Spleen (tissue), 13 donors: ENCODE data around the gene CLIC2. TPM values are rescaled to one million over a fixed set of nuclear protein-coding genes. Genes with fewer than 3 reads are reported as not detected.
"Not testable (repeated sequence)": the region's sequence is repeated elsewhere in the genome, so short reads cannot be mapped to it uniquely, and the experiment has no call there.

Source experiments
- DNase-seq: peaks from one replicate; pipeline ENCODE4 v3.0.0-alpha.2; 2020
- H3K27ac ChIP-seq, 8 donors: fragments of 200-600 bp; sonication (generic) in 7 of 8; 1 replicate in 4 of 8; 2 replicates in 4 of 8; pipeline versions ENCODE4 v1.5.0 to v1.8.0; 2016 to 2021; ENCODE audit warnings: inconsistent platforms in 4 of 8, mild to moderate bottlenecking in 4 of 8, moderate library complexity in 1 of 8
- H3K27me3 ChIP-seq, 7 donors: fragments of 200-600 bp; sonication (generic) in 6 of 7; replicated peaks in 1 of 7; 1 replicate in 4 of 7; 2 replicates in 3 of 7; pipeline versions ENCODE4 v1.5.0 to v1.8.0; 2016 to 2021; ENCODE audit warnings: inconsistent platforms in 3 of 7, mild to moderate bottlenecking in 1 of 7
- H3K36me3 ChIP-seq, 6 donors: fragments of 200-600 bp; sonication (generic) in 5 of 6; 1 replicate in 4 of 6; 2 replicates in 2 of 6; pipeline versions ENCODE4 v1.5.0 to v1.8.0; 2016 to 2021; ENCODE audit warnings: inconsistent platforms in 2 of 6
- H3K4me1 ChIP-seq, 6 donors: fragments of 200-600 bp; sonication (generic) in 5 of 6; 1 replicate in 3 of 6; 2 replicates in 3 of 6; pipeline versions ENCODE4 v1.5.0 to v1.8.0; 2016 to 2021; ENCODE audit warnings: inconsistent platforms in 3 of 6
- H3K4me3 ChIP-seq, 8 donors: fragments of 200-600 bp; sonication (generic) in 7 of 8; 1 replicate in 4 of 8; 2 replicates in 4 of 8; pipeline versions ENCODE4 v1.5.0 to v1.8.0; 2016 to 2021; ENCODE audit warnings: inconsistent platforms in 4 of 8, mild to moderate bottlenecking in 4 of 8, moderate library complexity in 2 of 8
- H3K9me3 ChIP-seq, 8 donors: fragments of 200-600 bp; sonication (generic) in 7 of 8; 1 replicate in 4 of 8; 2 replicates in 4 of 8; pipeline versions ENCODE4 v1.5.0 to v1.8.0; 2016 to 2021; ENCODE audit warnings: inconsistent platforms in 4 of 8
- POLR2A ChIP-seq, 3 donors: fragments of 450-650 bp; IDR thresholded peaks; one replicate each; pipeline ENCODE4 v1.5.1; 2017; ENCODE audit warnings: antibody characterized with exemption in 3 of 3, mild to moderate bottlenecking in 1 of 3
- POLR2AphosphoS5 ChIP-seq, 3 donors: sonication (generic); formaldehyde crosslinking; IDR thresholded peaks; one replicate each; pipeline ENCODE4 v1.5.1; 2017; ENCODE audit warnings: antibody characterized with exemption in 3 of 3
- WGBS, 5 donors: extraction: QIAGEN DNeasy Blood & Tissue Kit in 3 of 5; methylation state at CpG; one replicate each; pipeline versions ENCODE4 v1.1.5 to v1.1.7; 2013 to 2018; 5-methylcytosine and 5-hydroxymethylcytosine counted together
- intact Hi-C: fragments of 100-400 bp; cut with DNase I; formaldehyde crosslinking; loops from one replicate; pipeline ENCODE4 v1.15.0; 2023; ENCODE audit warnings: low total_unique reads
- long read RNA-seq, 2 donors: transcript quantifications; one replicate each; lab custom pipeline, GENCODE V29; 2026
- polyA plus RNA-seq, 3 donors: library from polyadenylated mRNA; stranded (reverse); fragments of 200-250 nt; gene quantifications; one replicate each; pipeline ENCODE4 v1.2.1, GENCODE V29; 2013
- total RNA-seq, 7 donors: library from RNA; depleted of rRNA in 3 of 7; stranded (reverse); fragments of >200 nt in 3 of 7; fragmentation: NEBNext Ultra II Directional in 4 of 7; extraction: Animal tissue kit (Norgen Biotek cat#: 25700) in 4 of 7; gene quantifications; one replicate each; pipeline versions ENCODE4 v1.1.0 to v1.2.1, GENCODE V29; 2016 to 2021
- donor health status: healthy with polysubstance abuse.
- donor health status: DM: no; HTN: no; CAD: no; lungs with moderate emphysema.
- donor health status: DM: no; HTN: no; CAD: no.
- donor health status: Bipolar disorder and iron deficiency.
- donor health status: healthy.
- donor health status: DM: no; HTN: no; CAD: no.
- donor health status: DM: yes; HTN: yes; CAD: no.

Gene CLIC2
- total RNA-seq, result 100 to 1,000 TPM in 1 of 7 donors, 10 to 100 TPM in 6; 50.6 to 106 (median 76.6) TPM
- polyA plus RNA-seq, result 10 to 100 TPM; 18.3 to 32.6 (median 29.3) TPM
- long read RNA-seq, donor 1, transcript CLIC2-202 (6 exons, 2,655 nt), result major isoform, 15 of 15 reads
- long read RNA-seq, donor 1, partial matches to known transcripts, result 0 of 15 reads
- long read RNA-seq, donor 1, other reads (novel, unspliced or antisense), result 0 of 15 reads
- long read RNA-seq, donor 2, transcript CLIC2-202 (6 exons, 2,655 nt), result major isoform, 9 of 9 reads
- long read RNA-seq, donor 2, partial matches to known transcripts, result 0 of 9 reads
- long read RNA-seq, donor 2, other reads (novel, unspliced or antisense), result 0 of 9 reads

GRCh38 chrX:155334486-155335336 lies at the start of gene CLIC2:
CLIC2 (minus strand) TSS chrX:155334614; CDS start chrX:155334427, 187 bp downstream.
- Histone ChIP-seq H3K27me3 (no peaks in the 10 kb centered on the region), H3K4me1 (no peaks in the 10 kb centered on the region), H3K4me3 (peak within 1 kb of the TSS; percentile 8 to 61 (median 26)), H3K36me3 (no peaks in the 10 kb centered on the region), H3K9me3 (no peaks in the 10 kb centered on the region), H3K27ac (peak within 1 kb of the TSS in 7 of 8 donors; percentile 69 to 85 (median 74))
- intact Hi-C loops, result no loop called here
- no peak for DNase-seq
- TF ChIP-seq POLR2A (IDR thresholded peaks at IDR 0.05) (no peak), POLR2AphosphoS5 (IDR thresholded peaks at IDR 0.05) (peak in 1 of 3 donors; percentile 65)
- WGBS, 5 donors, result 13 to 35% (median 16%) methylated on average over 5 of the region's 5 CpGs

DNA sequence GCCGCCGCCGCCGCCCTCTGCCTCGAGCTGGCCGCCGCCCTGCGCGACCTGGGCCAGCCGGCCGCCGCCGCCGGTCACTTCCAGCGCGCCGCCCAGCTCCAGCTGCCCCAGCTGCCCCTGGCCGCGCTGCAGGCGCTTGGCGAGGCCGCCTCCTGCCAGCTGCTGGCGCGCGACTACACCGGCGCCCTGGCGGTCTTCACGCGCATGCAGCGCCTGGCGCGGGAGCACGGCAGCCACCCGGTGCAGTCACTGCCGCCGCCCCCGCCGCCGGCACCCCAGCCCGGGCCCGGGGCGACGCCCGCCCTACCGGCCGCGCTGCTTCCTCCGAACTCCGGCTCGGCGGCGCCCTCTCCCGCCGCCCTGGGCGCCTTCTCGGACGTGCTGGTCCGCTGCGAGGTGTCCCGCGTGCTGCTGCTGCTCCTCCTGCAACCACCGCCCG lies 48.1 kb upstream of the CLIC2 start:
- DNase-seq, H3K27me3 ChIP-seq, H3K36me3 ChIP-seq, intact Hi-C loops, H3K9me3 ChIP-seq, H3K4me3 ChIP-seq, H3K4me1 ChIP-seq, H3K27ac ChIP-seq: not testable (repeated sequence)
- WGBS, 5 donors, result no CpG with 5 or more reads among the region's 64 CpGs

DNA sequence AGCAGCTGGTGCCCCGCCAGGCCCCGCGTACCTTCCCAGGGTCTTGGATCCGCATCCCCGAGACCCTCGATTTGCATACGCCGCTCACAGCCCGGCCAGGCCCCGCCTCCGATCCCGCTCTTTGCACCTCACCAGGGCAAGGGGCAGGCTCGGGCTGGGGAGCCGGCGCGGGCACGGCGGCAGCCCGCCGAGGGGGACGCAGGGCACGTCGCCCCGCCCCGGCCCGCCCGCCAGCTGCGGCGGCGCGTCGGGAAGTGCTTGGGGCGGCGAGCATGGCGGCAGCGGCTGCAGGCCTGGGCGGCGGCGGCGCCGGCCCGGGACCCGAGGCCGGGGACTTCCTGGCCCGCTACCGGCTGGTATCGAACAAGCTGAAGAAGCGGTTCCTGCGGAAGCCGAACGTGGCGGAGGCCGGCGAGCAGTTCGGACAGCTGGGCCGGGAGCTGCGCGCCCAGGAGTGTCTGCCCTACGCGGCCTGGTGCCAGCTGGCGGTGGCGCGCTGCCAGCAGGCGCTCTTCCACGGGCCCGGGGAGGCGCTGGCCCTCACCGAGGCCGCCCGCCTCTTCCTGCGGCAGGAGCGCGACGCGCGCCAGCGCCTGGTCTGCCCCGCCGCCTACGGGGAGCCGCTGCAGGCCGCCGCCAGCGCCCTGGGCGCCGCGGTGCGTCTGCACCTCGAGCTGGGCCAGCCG lies 47.6 kb upstream of the CLIC2 start, which contains the start of gene F8A2:
Gene F8A2, plus strand, starts transcription at position 253 of the 686 bp plus-strand sequence. Its CDS starts 20 bp downstream, at position 273.
- H3K9me3 ChIP-seq, DNase-seq, intact Hi-C loops, H3K27me3 ChIP-seq, H3K4me3 ChIP-seq, H3K36me3 ChIP-seq, H3K4me1 ChIP-seq, H3K27ac ChIP-seq: not testable (repeated sequence)
- WGBS, 5 donors, result no CpG with 5 or more reads among the region's 90 CpGs

GRCh38 chrX:155379802-155380201 lies 45.4 kb upstream of the CLIC2 start:
- H3K36me3 ChIP-seq, intact Hi-C loops, H3K4me3 ChIP-seq, DNase-seq, H3K4me1 ChIP-seq, H3K9me3 ChIP-seq, H3K27ac ChIP-seq, H3K27me3 ChIP-seq: not testable (repeated sequence)
- WGBS, 5 donors, result no CpG with 5 or more reads among the region's 7 CpGs

GRCh38 chrX:155373777-155374458 lies 39.5 kb upstream of the CLIC2 start:
- H3K4me1 ChIP-seq, H3K9me3 ChIP-seq, H3K4me3 ChIP-seq, H3K27ac ChIP-seq, H3K36me3 ChIP-seq, intact Hi-C loops, H3K27me3 ChIP-seq, DNase-seq: not testable (repeated sequence)
- WGBS, 5 donors, result no CpG with 5 or more reads among the region's 9 CpGs

DNA sequence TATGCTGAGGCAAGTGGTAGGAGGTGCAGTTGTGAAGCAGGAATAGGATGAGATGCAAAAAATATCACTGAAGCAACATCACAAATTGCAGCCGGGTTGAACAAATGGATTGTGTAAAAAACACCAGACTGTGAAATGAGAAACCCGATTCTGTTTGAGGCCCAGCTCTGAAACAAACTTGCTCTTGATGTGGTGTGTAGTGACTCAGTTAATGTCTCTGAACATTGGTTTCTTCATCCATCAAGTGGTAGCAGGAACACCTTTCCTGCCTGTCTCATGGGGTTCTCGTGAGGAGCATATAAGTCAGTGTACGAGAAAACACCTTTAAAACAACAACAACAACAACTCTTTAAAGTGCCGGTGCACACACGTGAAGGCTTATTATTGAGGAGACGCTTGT lies 29.3 kb upstream of the CLIC2 start:
- intact Hi-C loops, H3K36me3 ChIP-seq: not testable (repeated sequence)

GRCh38 chrX:155349448-155349847 lies 15.0 kb upstream of the CLIC2 start:
- H3K27ac ChIP-seq, DNase-seq, H3K36me3 ChIP-seq, H3K27me3 ChIP-seq, H3K4me3 ChIP-seq, H3K4me1 ChIP-seq, intact Hi-C loops, H3K9me3 ChIP-seq: not testable (repeated sequence)
- WGBS, 5 donors, result no CpG with 5 or more reads among the region's 4 CpGs

More for the DNA sequence above, 29.3 kb upstream of the CLIC2 start:
- not testable (repeated sequence) for DNase-seq, H3K9me3 ChIP-seq, H3K27ac ChIP-seq, H3K4me1 ChIP-seq, H3K27me3 ChIP-seq, H3K4me3 ChIP-seq
- WGBS, 5 donors, result no CpG with 5 or more reads among the region's 7 CpGs

- H3K27ac ChIP-seq, H3K4me3 ChIP-seq, H3K9me3 ChIP-seq, DNase-seq, H3K4me1 ChIP-seq, H3K36me3 ChIP-seq, H3K27me3 ChIP-seq, intact Hi-C loops: not testable (repeated sequence)
- no CpG with 5 or more reads among the region's 1 CpG for WGBS, 5 donors
Measured at GRCh38 chrX:155345689-155346088, 11.3 kb upstream of the CLIC2 start.

DNA sequence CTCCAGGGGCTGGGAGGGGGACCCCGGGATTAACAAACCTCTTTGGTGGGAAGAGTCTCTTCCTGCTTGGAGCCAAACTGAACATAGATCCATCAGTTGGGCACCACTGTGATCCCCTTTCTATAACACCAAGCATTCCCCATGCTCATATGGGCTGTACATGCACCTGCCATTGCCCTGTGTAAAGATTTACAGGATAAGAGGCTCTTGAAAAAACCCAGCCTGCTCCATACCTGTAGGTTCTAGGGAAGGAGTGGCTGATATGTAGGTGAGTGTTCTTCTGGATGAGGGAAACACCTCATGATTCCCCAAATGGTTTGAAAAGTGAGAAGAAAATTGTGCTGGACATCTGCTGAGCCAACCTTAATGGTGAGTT lies 911 bp upstream of the CLIC2 start:
- peak overlapping the region in 6 of 8 donors; percentile 70 to 85 (median 76) for H3K27ac ChIP-seq
- H3K27me3 ChIP-seq, H3K36me3 ChIP-seq, H3K4me3 ChIP-seq, intact Hi-C loops, H3K9me3 ChIP-seq, DNase-seq, H3K4me1 ChIP-seq: not testable (repeated sequence)
- WGBS, 5 donors, result 24 to 71% (median 50%) methylated on average over 1 of the region's 1 CpG
